ENCODE measurements around the gene GNB5.
"Not testable (repeated sequence)": the region's sequence is repeated elsewhere in the genome, so short reads cannot be mapped to it uniquely, and the experiment has no call there.

Gene GNB5

GRCh38 chr15:52114261-52115055, 76.7 kb downstream of the GNB5 start:
- DNase-seq (ENCODE audit: low read depth in 1 of 2, low spot score in 1 of 2), result no peak

GRCh38 chr15:52113708-52114107, 77.5 kb downstream of the GNB5 start:
- DNase-seq (ENCODE audit: low read depth in 1 of 2, low spot score in 1 of 2), result no peak

GRCh38 chr15:52113235-52113634, 78.0 kb downstream of the GNB5 start:
- DNase-seq (ENCODE audit: low read depth in 1 of 2, low spot score in 1 of 2), result no peak

- peak in 1 of 2 donors; percentile 24 for DNase-seq (ENCODE audit: low read depth in 1 of 2, low spot score in 1 of 2)
Measured at GRCh38 chr15:52112203-52112750, 78.9 kb downstream of the GNB5 start.

GRCh38 chr15:52111517-52112202, 79.5 kb downstream of the GNB5 start:
- no peak for DNase-seq (ENCODE audit: low read depth in 1 of 2, low spot score in 1 of 2)

GRCh38 chr15:52109559-52110451, 81.4 kb downstream of the GNB5 start:
- DNase-seq (ENCODE audit: low read depth in 1 of 2, low spot score in 1 of 2), result no peak

GRCh38 chr15:52107238-52107637, 84.0 kb downstream of the GNB5 start:
- DNase-seq (ENCODE audit: low read depth in 1 of 2, low spot score in 1 of 2), result no peak

GRCh38 chr15:52106641-52107040, 84.6 kb downstream of the GNB5 start:
- no peak for DNase-seq (ENCODE audit: low read depth in 1 of 2, low spot score in 1 of 2)

- DNase-seq (ENCODE audit: low read depth in 1 of 2, low spot score in 1 of 2), result no peak
Measured at GRCh38 chr15:52105846-52106245, 85.3 kb downstream of the GNB5 start.

GRCh38 chr15:52104532-52105004, 86.6 kb downstream of the GNB5 start:
- DNase-seq (ENCODE audit: low read depth in 1 of 2, low spot score in 1 of 2), result no peak

GRCh38 chr15:52103217-52104207, 87.7 kb downstream of the GNB5 start:
- DNase-seq (ENCODE audit: low read depth in 1 of 2, low spot score in 1 of 2), result no peak

- no peak for DNase-seq (ENCODE audit: low read depth in 1 of 2, low spot score in 1 of 2)
Measured at GRCh38 chr15:52102463-52102862, 88.7 kb downstream of the GNB5 start.

- no peak for DNase-seq (ENCODE audit: low read depth in 1 of 2, low spot score in 1 of 2)
Measured at GRCh38 chr15:52101542-52102323, 89.5 kb downstream of the GNB5 start.

- no peak for DNase-seq (ENCODE audit: low read depth in 1 of 2, low spot score in 1 of 2)
Measured at GRCh38 chr15:52100807-52101442, 90.3 kb downstream of the GNB5 start.

- DNase-seq (ENCODE audit: low read depth in 1 of 2, low spot score in 1 of 2), result no peak
Measured at GRCh38 chr15:52099651-52100272, 91.4 kb downstream of the GNB5 start.

- no peak for DNase-seq (ENCODE audit: low read depth in 1 of 2, low spot score in 1 of 2)
Measured at GRCh38 chr15:52098323-52098722, 92.9 kb downstream of the GNB5 start.

GRCh38 chr15:52097180-52097579, 94.0 kb downstream of the GNB5 start:
- DNase-seq (ENCODE audit: low read depth in 1 of 2, low spot score in 1 of 2), result no peak

- not testable (repeated sequence) for DNase-seq (ENCODE audit: low read depth in 1 of 2, low spot score in 1 of 2)
Measured at GRCh38 chr15:52096536-52096935, 94.7 kb downstream of the GNB5 start.

Data from activated T-helper 1 cell treated with anti-CD3 and anti-CD28 coated beads, Interleukin-2, amount 50 U/mL, for 16 hours (primary cell).